Ishikawa (cell line): ENCODE results near the gene GABRG3.

Source experiments
- CEBPB ChIP-seq: IDR thresholded peaks from 2 replicates; pipeline ENCODE4 v1.6.1; 2012
- CREB1 ChIP-seq: IDR thresholded peaks from 2 replicates; pipeline ENCODE4 v1.6.1; 2012; ENCODE audit warnings: low read depth
- EGR1 ChIP-seq: IDR thresholded peaks from 2 replicates; pipeline ENCODE4 v1.6.1; 2012
- EP300 ChIP-seq: IDR thresholded peaks from 2 replicates; pipeline ENCODE4 v1.6.1; 2012; ENCODE audit warnings: borderline replicate concordance
- FOXM1 ChIP-seq: IDR thresholded peaks from 2 replicates; pipeline ENCODE4 v1.6.1; 2012; ENCODE audit warnings: low read depth, borderline replicate concordance
- MAX ChIP-seq: IDR thresholded peaks from 2 replicates; pipeline ENCODE4 v1.6.1; 2012
- NFIC ChIP-seq: IDR thresholded peaks from 2 replicates; pipeline ENCODE4 v1.6.1; 2012
- RAD21 ChIP-seq: IDR thresholded peaks from 2 replicates; pipeline ENCODE4 v1.6.1; 2012; ENCODE audit warnings: low read depth
- REST ChIP-seq: IDR thresholded peaks from 2 replicates; pipeline ENCODE4 v1.6.1; 2012; ENCODE audit warnings: low read depth, mild to moderate bottlenecking
- TAF1 ChIP-seq: IDR thresholded peaks from 2 replicates; pipeline ENCODE4 v1.6.1; 2012; ENCODE audit warnings: low read depth, mild to moderate bottlenecking
- TCF12 ChIP-seq: IDR thresholded peaks from 2 replicates; pipeline ENCODE4 v1.6.1; 2012; ENCODE audit warnings: low read depth
- TEAD4 ChIP-seq: IDR thresholded peaks from 2 replicates; pipeline ENCODE4 v1.6.1; 2012
- USF1 ChIP-seq: IDR thresholded peaks from 2 replicates; pipeline ENCODE4 v1.6.1; 2012
- YY1 ChIP-seq: IDR thresholded peaks from 2 replicates; pipeline ENCODE4 v1.6.1; 2012; ENCODE audit warnings: low read depth
- ZBTB7A ChIP-seq: IDR thresholded peaks from 2 replicates; pipeline ENCODE4 v1.6.1; 2012; ENCODE audit warnings: low read depth

The GABRG3 gene

DNA sequence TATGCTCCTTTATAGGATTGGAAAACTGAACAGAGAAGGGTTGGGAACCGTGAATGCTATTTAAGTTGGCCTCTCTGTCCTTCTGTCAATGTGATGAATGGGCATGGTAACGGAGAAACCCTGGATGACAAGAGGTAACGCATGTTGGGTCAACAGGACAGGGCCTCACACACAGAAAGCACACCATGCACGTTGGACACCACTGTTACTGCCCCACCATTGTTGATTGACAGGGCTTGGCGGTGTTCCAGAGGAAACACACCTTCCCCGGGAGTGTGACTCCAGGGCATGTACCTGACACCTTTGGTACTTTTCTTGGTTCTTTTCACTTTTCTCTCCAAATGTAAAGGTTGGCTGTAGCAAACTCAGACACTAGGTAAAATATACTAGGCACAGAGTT, 579.7 kb downstream of the GABRG3 start:
- no peak for TF ChIP-seq ZBTB7A
- TF ChIP-seq TEAD4: no peak
- TF ChIP-seq NFIC: no peak
- no peak for TF ChIP-seq REST
- TF ChIP-seq EGR1: no peak
- TF ChIP-seq MAX: no peak
- TF ChIP-seq YY1: no peak
- no peak for TF ChIP-seq USF1
- TF ChIP-seq TAF1: no peak
- no peak for TF ChIP-seq CEBPB
- no peak for TF ChIP-seq EP300
- TF ChIP-seq TCF12: no peak
- TF ChIP-seq FOXM1: no peak
- no peak for TF ChIP-seq RAD21
- TF ChIP-seq CREB1: no peak

DNA sequence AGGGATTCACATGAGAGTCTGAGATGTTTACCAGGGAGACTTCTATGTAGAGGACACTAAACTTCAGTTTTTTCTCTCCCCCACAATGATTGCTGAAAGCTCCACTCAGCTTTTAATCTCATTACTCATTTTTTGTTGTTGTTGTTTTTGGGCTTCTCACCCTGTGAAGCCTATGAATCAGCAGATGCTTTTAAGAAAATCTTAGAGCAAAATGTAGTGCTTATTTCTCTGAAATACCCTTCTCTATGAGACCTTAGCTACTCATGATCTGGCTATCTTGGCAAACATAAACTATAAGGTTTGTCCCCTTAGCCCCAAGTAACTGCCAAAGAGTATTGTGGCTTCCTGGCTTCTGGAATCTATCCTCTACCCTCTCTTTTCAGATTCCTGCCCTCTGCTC, 590.8 kb downstream of the GABRG3 start:
- TF ChIP-seq EGR1 (no peak), REST (no peak), MAX (no peak)

DNA sequence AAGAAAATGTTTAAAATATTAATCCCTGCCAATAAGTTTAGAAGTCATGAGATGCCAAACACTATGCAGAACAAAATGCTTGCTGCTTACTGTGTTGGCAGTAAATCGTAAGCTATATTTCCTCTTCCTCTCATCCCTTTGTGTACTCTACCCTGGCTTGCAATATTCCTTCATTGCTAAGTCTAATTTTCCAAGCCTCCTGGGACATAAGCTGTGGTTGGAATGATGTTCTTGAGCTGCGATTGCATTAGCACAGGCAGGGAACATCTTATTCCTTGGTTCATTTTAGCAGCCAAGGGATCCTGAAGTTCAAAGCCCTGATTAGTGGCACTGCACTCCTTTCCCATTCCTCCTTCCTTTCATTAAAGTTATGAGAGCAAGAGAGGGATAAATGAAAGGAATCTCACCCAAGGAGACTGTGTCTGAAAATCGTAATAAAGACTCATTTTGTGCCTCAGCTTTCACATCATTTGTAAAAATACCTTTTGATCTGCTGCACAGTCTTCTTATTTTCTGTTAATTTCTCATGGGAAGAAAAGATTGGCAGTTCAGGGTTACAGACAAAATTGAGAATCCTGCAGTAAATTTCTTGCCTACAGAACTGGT, 592.9 kb downstream of the GABRG3 start:
- TF ChIP-seq CEBPB: no peak
- no peak for TF ChIP-seq NFIC
- TF ChIP-seq FOXM1: no peak
- TF ChIP-seq TCF12: no peak
- TF ChIP-seq TEAD4: no peak
- no peak for TF ChIP-seq RAD21

GRCh38 chr15:27564656-27565055, 593.7 kb downstream of the GABRG3 start:
- TF ChIP-seq YY1 (no peak), TCF12 (no peak), MAX (no peak), CEBPB (no peak), EGR1 (no peak), NFIC (no peak)

DNA sequence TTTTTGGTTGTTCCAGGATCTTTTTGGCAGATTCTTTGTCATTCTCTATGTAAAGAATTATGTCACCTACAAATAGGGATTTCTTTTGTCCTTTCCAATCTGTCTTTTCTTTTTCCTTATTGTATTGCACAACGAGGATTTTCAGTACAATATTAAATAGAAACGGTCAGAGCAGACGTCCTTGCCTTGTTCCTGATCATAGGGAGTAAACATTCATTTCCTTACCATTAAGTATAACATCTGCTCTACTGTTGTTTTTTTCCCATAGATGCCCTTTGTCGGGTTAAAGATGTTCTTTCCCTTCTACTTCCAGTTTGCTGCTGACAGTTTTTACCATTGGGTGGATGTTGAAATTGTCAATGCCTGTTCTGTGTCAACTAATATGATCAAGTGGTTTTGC, 599.8 kb downstream of the GABRG3 start:
- TF ChIP-seq RAD21 (no peak), ZBTB7A (no peak), EP300 (no peak), CREB1 (no peak), USF1 (no peak), EGR1 (no peak), MAX (no peak), TAF1 (no peak), FOXM1 (no peak), REST (no peak), CEBPB (no peak), YY1 (no peak), NFIC (no peak)
